Heart left ventricle (tissue), 13 donors: ENCODE results near the gene MYO7B.

Experiments used
- CTCF ChIP-seq, 12 donors: fragments of 200-600 bp; sonication (generic) in 4 of 12; IDR thresholded peaks; one replicate each; pipeline versions ENCODE4 v1.5.0 to v1.8.0; 2018 to 2022; ENCODE audit warnings: antibody characterized with exemption in 12 of 12, mild to moderate bottlenecking in 5 of 12
- POLR2A ChIP-seq, 2 donors: fragments of 450-650 bp; IDR thresholded peaks; one replicate each; pipeline ENCODE4 v1.6.1; 2017; ENCODE audit warnings: antibody characterized with exemption in 2 of 2, mild to moderate bottlenecking in 2 of 2, moderate library complexity in 2 of 2
- donor health status: ischemic (EF 13 %, LVEDD 7.1; RV severe dilation, severe dysfunction).
- donor health status: DM: no; HTN: yes; CAD: no.
- donor health status: DM: no; HTN: no; CAD: no.
- donor health status: ischemic (EF 25% LVEDD 6.9; RV normal size, moderate dysfunction).
- donor health status: ischemic (EF 25% LVEDD 5.7; RV mildly dilated, moderate dysfunction).
- donor health status: ischemic (EF 35%, LVEDD 5.7; RV mildly dilated, moderate dysfunction).
- donor health status: nonischemic (EF 11% LVEDD 7.7; RV severe dilation, severe dysfunction).
- donor health status: DM: yes; HTN: yes; CAD: no.
- donor health status: PGD.
- donor health status: ischemic (EF 29% LVEDD 5.4; RV normal size, mild dysfunction).
- donor health status: nonischemic (EF 23%, LVEDD 6.1; RV moderate dilation, normal function).

DNA sequence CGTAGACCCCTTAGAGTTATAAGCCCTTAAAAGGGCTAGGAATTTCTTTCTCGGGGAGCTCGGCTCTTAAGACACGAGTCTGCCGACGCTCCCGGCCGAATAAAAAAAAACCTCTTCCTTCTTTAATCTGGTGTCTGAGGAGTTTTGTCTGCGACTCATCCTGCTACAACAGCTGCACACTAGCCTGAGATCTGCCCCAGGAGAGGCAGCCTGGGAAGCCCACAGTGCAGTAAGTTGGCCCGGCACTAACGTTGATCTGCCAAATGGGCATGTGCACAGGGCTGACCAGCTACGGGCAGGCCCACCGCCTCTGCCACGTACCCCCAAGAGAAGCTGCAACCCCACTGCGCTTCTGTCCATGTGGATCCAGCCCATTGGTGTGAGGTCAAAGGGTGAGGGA is 148.3 kb downstream of the MYO7B start:
- TF ChIP-seq CTCF (IDR thresholded peaks at IDR 0.05), result no peak
- no peak for TF ChIP-seq POLR2A (IDR thresholded peaks at IDR 0.05)
